Colonic mucosa (tissue), 4 donors: ENCODE measurements around the gene ADAMTS19. TPM values are rescaled to one million over a fixed set of nuclear protein-coding genes. Genes with fewer than 3 reads are reported as not detected.
A peak's percentile ranks its signal among the peaks of the same experiment; 100 is the strongest.

Experiments
- DNase-seq: peaks from one replicate; pipeline ENCODE4 v3.0.0-alpha.2; 2020
- H3K27ac ChIP-seq: fragments of 200-600 bp; one replicate; pipeline ENCODE4 v1.8.0; 2021
- H3K27me3 ChIP-seq: fragments of 200-600 bp; one replicate; pipeline ENCODE4 v1.8.0; 2021
- H3K36me3 ChIP-seq: fragments of 200-600 bp; one replicate; pipeline ENCODE4 v1.8.0; 2021
- H3K4me1 ChIP-seq: fragments of 200-600 bp; one replicate; pipeline ENCODE4 v1.8.0; 2021; ENCODE audit warnings: mild to moderate bottlenecking
- H3K4me3 ChIP-seq: fragments of 200-600 bp; one replicate; pipeline ENCODE4 v1.8.0; 2021
- H3K9ac ChIP-seq, 2 donors: one replicate each; pipeline ENCODE4 v1.7.0; 2013; ENCODE audit warnings: control low read depth in 2 of 2, low read depth in 2 of 2, low read length in 2 of 2
- H3K9me3 ChIP-seq: fragments of 200-600 bp; one replicate; pipeline ENCODE4 v1.8.0; 2021
- CTCF ChIP-seq: fragments of 200-600 bp; IDR thresholded peaks from one replicate; pipeline ENCODE4 v1.8.0; 2022; ENCODE audit warnings: antibody characterized with exemption, mild to moderate bottlenecking
- intact Hi-C: fragments of 100-400 bp; cut with DNase I; formaldehyde crosslinking; loops from one replicate; pipeline ENCODE4 v1.14.1; 2022
- total RNA-seq, 2 donors: library from RNA; stranded (reverse); fragmentation: NEBNext Ultra II Directional in 1 of 2; extraction: Animal tissue kit (Norgen Biotek cat#: 25700) in 1 of 2; gene quantifications; one replicate each; pipeline ENCODE4 v1.2.1, GENCODE V29; 2021
- donor health status: healthy.
- donor health status: DM: no; HTN: no; CAD: no.
- donor health status: DM: no; HTN: no; CAD: no.

ADAMTS19 gene
- total RNA-seq, 2 donors from 2014 or later: 0.80 to 1.1 TPM

GRCh38 chr5:129508606-129509005 is 48.5 kb downstream of the ADAMTS19 start:
- H3K4me3 ChIP-seq: no peak overlapping the region
- H3K36me3 ChIP-seq: no peaks in the 10 kb centered on the region
- no peak for TF ChIP-seq CTCF
- no peaks in the 10 kb centered on the region for H3K27me3 ChIP-seq
- H3K4me1 ChIP-seq: no peaks in the 10 kb centered on the region
- no peak overlapping the region for H3K9ac ChIP-seq
- H3K27ac ChIP-seq: no peak overlapping the region
- intact Hi-C loops: no loop called here
- H3K9me3 ChIP-seq: no peaks in the 10 kb centered on the region
- DNase-seq: no peak

- no peak overlapping the region for H3K9ac ChIP-seq
- no peaks in the 10 kb centered on the region for H3K9me3 ChIP-seq
- H3K36me3 ChIP-seq: no peaks in the 10 kb centered on the region
- H3K4me1 ChIP-seq: no peaks in the 10 kb centered on the region
- TF ChIP-seq CTCF: no peak
- H3K4me3 ChIP-seq: no peak overlapping the region
- no peak overlapping the region for H3K27ac ChIP-seq
- DNase-seq: no peak
- H3K27me3 ChIP-seq: no peaks in the 10 kb centered on the region
- intact Hi-C loops: no loop called here
Observed at GRCh38 chr5:129509363-129509975, 49.4 kb downstream of the ADAMTS19 start.

GRCh38 chr5:129511291-129511690 is 51.2 kb downstream of the ADAMTS19 start:
- Histone ChIP-seq H3K4me1 (no peaks in the 10 kb centered on the region), H3K4me3 (no peak overlapping the region), H3K36me3 (no peaks in the 10 kb centered on the region), H3K9me3 (no peaks in the 10 kb centered on the region), H3K9ac (no peak overlapping the region), H3K27ac (no peak overlapping the region), H3K27me3 (no peaks in the 10 kb centered on the region)
- DNase-seq: no peak
- no peak for TF ChIP-seq CTCF
- intact Hi-C loops: no loop called here

- no peak for DNase-seq
- H3K4me3 ChIP-seq: no peak overlapping the region
- H3K9ac ChIP-seq: no peak overlapping the region
- intact Hi-C loops: no loop called here
- no peaks in the 10 kb centered on the region for H3K36me3 ChIP-seq
- no peaks in the 10 kb centered on the region for H3K9me3 ChIP-seq
- no peaks in the 10 kb centered on the region for H3K27me3 ChIP-seq
- H3K27ac ChIP-seq: no peak overlapping the region
- no peak for TF ChIP-seq CTCF
- H3K4me1 ChIP-seq: no peaks in the 10 kb centered on the region
Observed at GRCh38 chr5:129541051-129541450, 81.0 kb downstream of the ADAMTS19 start.

- no peak overlapping the region for H3K27ac ChIP-seq
- no peaks in the 10 kb centered on the region for H3K4me1 ChIP-seq
- no peak for DNase-seq
- H3K9ac ChIP-seq: no peak overlapping the region
- no peaks in the 10 kb centered on the region for H3K27me3 ChIP-seq
- intact Hi-C loops: no loop called here
- no peak overlapping the region for H3K4me3 ChIP-seq
- H3K36me3 ChIP-seq: no peaks in the 10 kb centered on the region
- H3K9me3 ChIP-seq: no peaks in the 10 kb centered on the region
- peak; percentile 13 for TF ChIP-seq CTCF
Observed at GRCh38 chr5:129541648-129542251, 81.7 kb downstream of the ADAMTS19 start.
